K562 (cell line): ENCODE data around the gene NEK2. TPM values are rescaled to one million over a fixed set of nuclear protein-coding genes. Genes with fewer than 3 reads are reported as not detected.

Experiments
- ATAC-seq: fragments of 200-7000 bp; cut with Tn5 transposase; 3 replicates; pipeline ENCODE4 v1.9.1; 2020; ENCODE audit warnings: moderate library complexity
- BruUV-seq: library from RNA; stranded (reverse); fragments of 400-500 nt; replicated peaks from 2 replicates; lab custom pipeline; 2021; lab: Mats Ljungman, UMichigan
- CTCF ChIA-PET: fragments of 300-600 bp; formaldehyde crosslinking; extraction: SDS; loops from one replicate; lab custom pipeline; 2021; ENCODE audit warnings: low intra/inter-chr PET ratio; lab: Yijun Ruan, JAX
- POLR2A ChIA-PET: fragments of 300-600, 350-650 bp; sonication (Branson Sonifier 250); formaldehyde crosslinking; extraction: SDS; loops from one replicate; lab custom pipeline; 2021; ENCODE audit warnings: antibody characterized with exemption, inconsistent platforms; lab: Yijun Ruan, JAX
- DNase-seq, 4 experiments: peaks; one replicate each; pipeline versions ENCODE4 v3.0.0 to v3.0.0-alpha.2; 2011 to 2018; ENCODE audit warnings: low spot score in 3 of 4, mixed read lengths in 3 of 4; ENCODE audit errors: extremely low read depth in 1 of 4
- FAIRE-seq: peaks from 2 replicates; lab custom pipeline; 2011; peaks lifted over from hg19 to GRCh38; lab: Jason Lieb, UNC
- H2AFZ ChIP-seq: 2 replicates; pipeline ENCODE4 v1.6.0; 2011; ENCODE audit warnings: low read depth, low read length, control low read depth, inconsistent platforms
- H3K27ac ChIP-seq: fragments of 200-600 bp; 3 replicates; pipeline ENCODE4 v1.8.0; 2011; ENCODE audit warnings: low read depth, mild to moderate bottlenecking, control low read depth, inconsistent platforms, low read length, moderate library complexity, mixed read lengths; ENCODE audit errors: extremely low read depth
- H3K27me3 ChIP-seq, 2 experiments: fragments of 300-600 bp in 1 of 2; 2 replicates in 1 of 2; 3 replicates in 1 of 2; pipeline versions ENCODE4 v1.6.0 to v1.8.0; 2011; ENCODE audit warnings: inconsistent platforms in 2 of 2, low read length in 2 of 2, mild to moderate bottlenecking in 1 of 2, mixed read lengths in 1 of 2, moderate library complexity in 1 of 2; ENCODE audit not compliant: control insufficient read depth in 2 of 2, insufficient read depth in 2 of 2
- H3K36me3 ChIP-seq: fragments of 300-600 bp; 3 replicates; pipeline ENCODE4 v1.8.0; 2011; ENCODE audit warnings: mild to moderate bottlenecking, low read length, inconsistent platforms; ENCODE audit not compliant: control insufficient read depth, insufficient read depth
- H3K4me1 ChIP-seq, 2 experiments: fragments of 200-600 bp in 1 of 2; replicated peaks in 1 of 2; 2 replicates in 1 of 2; 3 replicates in 1 of 2; pipeline versions ENCODE4 v1.5.1 to v1.8.0; 2011; ENCODE audit warnings: inconsistent platforms in 2 of 2, low read length in 2 of 2, mild to moderate bottlenecking in 1 of 2, mixed read lengths in 1 of 2, moderate library complexity in 1 of 2; ENCODE audit not compliant: control insufficient read depth in 2 of 2, insufficient read depth in 2 of 2
- H3K4me2 ChIP-seq: 2 replicates; pipeline ENCODE4 v1.6.1; 2011; ENCODE audit warnings: low read length, control low read depth, inconsistent platforms, mixed read lengths; ENCODE audit not compliant: insufficient read depth
- H3K4me3 ChIP-seq: fragments of 200-600 bp; sonication (generic), shearing (Covaris generic); 2 replicates; pipeline ENCODE4 v1.5.1; 2016; ENCODE audit warnings: control low read depth, inconsistent platforms
- H3K79me2 ChIP-seq: fragments of 200-600 bp; 3 replicates; pipeline ENCODE4 v1.8.0; 2011; ENCODE audit warnings: low read length, inconsistent platforms; ENCODE audit not compliant: control insufficient read depth, insufficient read depth
- H3K9ac ChIP-seq, 2 experiments: 2 replicates each; pipeline versions ENCODE4 v1.6.0 to v1.6.1; 2011; ENCODE audit warnings: low read depth in 2 of 2, low read length in 2 of 2, control low read depth in 1 of 2, inconsistent platforms in 1 of 2, mild to moderate bottlenecking in 1 of 2, mixed read lengths in 1 of 2; ENCODE audit not compliant: insufficient read depth in 1 of 2
- H3K9me1 ChIP-seq: one replicate; pipeline ENCODE4 v1.6.0; 2011; ENCODE audit warnings: inconsistent platforms, mild to moderate bottlenecking, low read length, moderate library complexity; ENCODE audit not compliant: control insufficient read depth, insufficient read depth
- H3K9me3 ChIP-seq: replicated peaks from 2 replicates; pipeline ENCODE4 v1.5.1; 2011; ENCODE audit warnings: low read depth, low read length, inconsistent platforms; ENCODE audit not compliant: control insufficient read depth, insufficient read depth
- H4K20me1 ChIP-seq: replicated peaks from 2 replicates; pipeline ENCODE4 v1.6.1; 2011; ENCODE audit warnings: low read length, inconsistent platforms, mixed read lengths; ENCODE audit not compliant: control insufficient read depth, insufficient read depth
- ARID1B ChIP-seq: fragments of 450-650 bp; IDR thresholded peaks from 2 replicates; pipeline ENCODE4 v1.6.1; 2016; ENCODE audit warnings: antibody characterized with exemption, mild to moderate bottlenecking, inconsistent platforms
- CEBPG ChIP-seq, 3 experiments: fragments of 200-800 bp in 1 of 3; sonication (Bioruptor generic) in 1 of 3; sonication (generic) in 1 of 3; formaldehyde crosslinking in 1 of 3; IDR thresholded peaks in 2 of 3; conservative IDR thresholded peaks in 1 of 3; 2 replicates each; pipeline versions ENCODE4 v1.6.1 to v1.8.0; 2016 to 2022; ENCODE audit warnings: missing compliant biosample characterization in 2 of 3, missing genetic modification characterization in 2 of 3, mild to moderate bottlenecking in 1 of 3, missing genetic modification reagents in 1 of 3
- FOXK1 ChIP-seq: sonication (generic); formaldehyde crosslinking; IDR thresholded peaks from 2 replicates; pipeline ENCODE4 v1.8.0; 2022; ENCODE audit warnings: missing genetic modification reagents, mild to moderate bottlenecking, borderline replicate concordance
- HDAC1 ChIP-seq, 2 experiments: fragments of 450-650 bp; IDR thresholded peaks; 2 replicates each; pipeline ENCODE4 v1.6.1; 2016 to 2017; ENCODE audit warnings: inconsistent platforms in 1 of 2, mild to moderate bottlenecking in 1 of 2, moderate library complexity in 1 of 2
- HDGF ChIP-seq: fragments of 450-650 bp; IDR thresholded peaks from 2 replicates; pipeline ENCODE4 v1.6.1; 2016
- KLF1 ChIP-seq: fragments of 450-650 bp; IDR thresholded peaks from 2 replicates; pipeline ENCODE4 v1.6.1; 2016; ENCODE audit warnings: missing genetic modification characterization, missing compliant biosample characterization
- LARP7 ChIP-seq: fragments of 450-650 bp; IDR thresholded peaks from 2 replicates; pipeline ENCODE4 v1.6.1; 2016
- MCM3 ChIP-seq: fragments of 450-650 bp; IDR thresholded peaks from 2 replicates; pipeline ENCODE4 v1.6.1; 2016
- PHB2 ChIP-seq: fragments of 450-650 bp; IDR thresholded peaks from 2 replicates; pipeline ENCODE4 v1.6.1; 2017; ENCODE audit warnings: low read depth
- THRAP3 ChIP-seq: fragments of 450-650 bp; IDR thresholded peaks from 2 replicates; pipeline ENCODE4 v1.6.1; 2016; ENCODE audit warnings: mild to moderate bottlenecking, inconsistent platforms, borderline replicate concordance
- ZNF583 ChIP-seq: fragments of 250-450 bp; sonication (Bioruptor Pico); IDR thresholded peaks from 2 replicates; pipeline ENCODE4 v1.4.0; 2020
- ZNF75A ChIP-seq: fragments of 450-650 bp; formaldehyde crosslinking; IDR thresholded peaks from 2 replicates; pipeline ENCODE4 v1.4.0; 2020; ENCODE audit warnings: mild to moderate bottlenecking
- WGBS: fragments of 100-300 bp; shearing (Covaris generic); methylation state at CpG from one replicate; pipeline ENCODE4 v1.1.6; 2016; ENCODE audit warnings: low coverage, mixed read lengths; ENCODE audit not compliant: insufficient coverage; ENCODE audit errors: missing lambda C conversion rate; 5-methylcytosine and 5-hydroxymethylcytosine counted together
- in situ Hi-C: fragments of 300-500 bp; cut with MboI; formaldehyde crosslinking; loops from 4 replicates; pipeline ENCODE4 v1.15.0; 2018; ENCODE audit warnings: inconsistent platforms, mixed read lengths
- intact Hi-C: fragments of 100-400 bp; cut with micrococcal nuclease; formaldehyde crosslinking; loops from 2 replicates; pipeline ENCODE4 v1.14.2; 2022
- polyA plus RNA-seq, 8 experiments: library from polyadenylated mRNA; depleted of rRNA in 4 of 8; stranded (reverse) in 5 of 8; unstranded in 3 of 8; fragments of >200 nt; fragmentation: Nextera tagmentation in 2 of 8; fragmentation: Illumina TruSeq in 1 of 8; extraction: Ambion mirVana in 2 of 8; extraction: Trizol in 1 of 8; gene quantifications; 2 replicates each; pipeline versions ENCODE4 v1.2.1 to v1.2.3, GENCODE V29; 2011 to 2014; ENCODE audit warnings: inconsistent platforms in 1 of 8, missing spikeins in 1 of 8
- total RNA-seq, 7 experiments: library from RNA; depleted of rRNA in 6 of 7; stranded (reverse); fragments of >200 nt in 6 of 7; fragmentation: Illumina TruSeq in 2 of 7; extraction: Trizol in 2 of 7; gene quantifications; 2 replicates each; pipeline versions ENCODE4 v1.2.1 to v1.2.3, GENCODE V29; 2011 to 2021; ENCODE audit warnings: low replicate concordance in 1 of 7
- TF ChIP-seq, protein P1 (sequence below): fragments of 450-650 bp; IDR thresholded peaks from 2 replicates; pipeline ENCODE4 v1.6.1; 2016; ENCODE audit warnings: antibody characterized with exemption
- TF ChIP-seq, protein P2 (sequence below), 2 experiments: fragments of 200-800 bp in 1 of 2; sonication (Bioruptor generic) in 1 of 2; sonication (generic) in 1 of 2; formaldehyde crosslinking in 1 of 2; IDR thresholded peaks in 1 of 2; conservative IDR thresholded peaks in 1 of 2; 2 replicates each; pipeline versions ENCODE4 v1.5.0 to v1.6.1; 2016 to 2020; ENCODE audit warnings: missing compliant biosample characterization in 1 of 2, missing genetic modification characterization in 1 of 2, missing genetic modification reagents in 1 of 2
- TF ChIP-seq, protein P3 (sequence below): IDR thresholded peaks from 2 replicates; pipeline ENCODE4 v1.6.1; 2016; ENCODE audit warnings: missing genetic modification characterization, missing compliant biosample characterization
- TF ChIP-seq, protein P4 (sequence below): fragments of 450-650 bp; formaldehyde crosslinking; IDR thresholded peaks from 2 replicates; pipeline ENCODE4 v1.4.0; 2022; ENCODE audit warnings: missing genetic modification characterization

The NEK2 gene
- total and polyA plus RNA-seq, 9 of the 15 experiments (the other 6 are each of a cell fraction or from before 2014, with no cell fraction given): 30.0 to 74.7 (median 66.4) TPM

DNA sequence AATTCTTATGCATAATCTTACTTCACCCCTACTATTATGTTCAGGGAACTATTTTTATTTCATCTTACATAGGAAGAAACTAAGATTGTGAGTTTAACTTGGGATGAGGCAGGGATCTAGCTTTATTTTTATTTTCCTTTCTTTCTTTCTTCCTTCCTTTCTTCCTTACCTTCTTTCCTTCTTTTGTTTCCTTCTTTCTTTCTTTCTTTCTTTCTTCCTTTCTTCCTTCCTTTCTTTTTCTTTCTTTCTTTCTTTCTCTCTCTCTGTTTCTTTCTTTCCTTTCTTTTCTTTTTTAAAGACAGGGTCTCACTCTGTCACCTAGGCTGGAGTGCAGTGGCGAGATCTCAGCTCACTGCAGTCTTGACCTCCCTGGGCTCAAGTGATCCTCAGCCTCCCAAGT, 28.9 kb downstream of the NEK2 start:
- no peak overlapping the region for H3K4me2 ChIP-seq
- H3K9ac ChIP-seq: no peak overlapping the region
- no peak for FAIRE-seq
- H3K79me2 ChIP-seq: no peaks in the 10 kb centered on the region
- peaks cover 10 to 13% of the 10 kb centered on the region in 2 experiments; a peak in 4 of 5 replicates for H3K4me1 ChIP-seq
- WGBS: 54% methylated on average over 1 of the region's 1 CpG
- BruUV-seq: no TSS peak
- H3K9me3 ChIP-seq: no peaks in the 10 kb centered on the region
- H3K9me1 ChIP-seq: no peaks in the 10 kb centered on the region
- POLR2A ChIA-PET: interaction anchor here (0.9 kb wide), 1 partner anchor 13 kb away, joined by 5 read pairs; no protein-coding TSS in a partner anchor
- H3K36me3 ChIP-seq: no peaks in the 10 kb centered on the region
- H3K4me3 ChIP-seq: no peak overlapping the region
- ATAC-seq: no peak
- intact Hi-C loops (no loop called here), in situ Hi-C loops (no loop called here)
- CTCF ChIA-PET: interaction anchor here (0.6 kb wide), 1 partner anchor 103 kb away, joined by 6 read pairs; no protein-coding TSS in a partner anchor
- no peaks in the 10 kb centered on the region for H4K20me1 ChIP-seq
- no peaks in the 10 kb centered on the region for H3K27me3 ChIP-seq
- DNase-seq: no peak
- no peak overlapping the region for H2AFZ ChIP-seq
- no peak overlapping the region for H3K27ac ChIP-seq
- TF ChIP-seq ZNF75A: no peak
- no peak for TF ChIP-seq CEBPG (CRISPR knock-in tag; IDR thresholded peaks at IDR 0.05)
- no peak for TF ChIP-seq CEBPG (tag; conservative IDR thresholded peaks at IDR 0.05 in 1 of 2, IDR thresholded peaks at IDR 0.05 in 1 of 2)
- 0 out of 2 replicates have a peak, but pooled peaks have one; percentile 13 for TF ChIP-seq MCM3
- no peak for TF ChIP-seq ZNF583 (CRISPR knock-in tag)
- TF ChIP-seq PHB2: 0 out of 2 replicates have a peak, but pooled peaks have one; percentile 19
- no peak for TF ChIP-seq KLF1 (tag)
- TF ChIP-seq, protein P1, sequence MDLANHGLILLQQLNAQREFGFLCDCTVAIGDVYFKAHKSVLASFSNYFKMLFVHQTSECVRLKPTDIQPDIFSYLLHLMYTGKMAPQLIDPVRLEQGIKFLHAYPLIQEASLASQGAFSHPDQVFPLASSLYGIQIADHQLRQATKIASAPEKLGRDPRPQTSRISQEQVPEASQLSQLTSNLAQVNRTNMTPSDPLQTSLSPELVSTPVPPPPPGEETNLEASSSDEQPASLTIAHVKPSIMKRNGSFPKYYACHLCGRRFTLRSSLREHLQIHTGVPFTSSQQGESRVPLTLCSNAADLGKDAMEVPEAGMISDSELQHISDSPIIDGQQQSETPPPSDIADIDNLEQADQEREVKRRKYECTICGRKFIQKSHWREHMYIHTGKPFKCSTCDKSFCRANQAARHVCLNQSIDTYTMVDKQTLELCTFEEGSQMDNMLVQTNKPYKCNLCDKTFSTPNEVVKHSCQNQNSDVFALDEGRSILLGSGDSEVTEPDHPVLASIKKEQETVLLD: 0 out of 2 replicates have a peak, but pooled peaks have one; percentile 42
- no peak for TF ChIP-seq HDGF
- 0 out of 2 replicates have a peak, but pooled peaks have one; percentile 51 for TF ChIP-seq LARP7
- TF ChIP-seq, protein P2, sequence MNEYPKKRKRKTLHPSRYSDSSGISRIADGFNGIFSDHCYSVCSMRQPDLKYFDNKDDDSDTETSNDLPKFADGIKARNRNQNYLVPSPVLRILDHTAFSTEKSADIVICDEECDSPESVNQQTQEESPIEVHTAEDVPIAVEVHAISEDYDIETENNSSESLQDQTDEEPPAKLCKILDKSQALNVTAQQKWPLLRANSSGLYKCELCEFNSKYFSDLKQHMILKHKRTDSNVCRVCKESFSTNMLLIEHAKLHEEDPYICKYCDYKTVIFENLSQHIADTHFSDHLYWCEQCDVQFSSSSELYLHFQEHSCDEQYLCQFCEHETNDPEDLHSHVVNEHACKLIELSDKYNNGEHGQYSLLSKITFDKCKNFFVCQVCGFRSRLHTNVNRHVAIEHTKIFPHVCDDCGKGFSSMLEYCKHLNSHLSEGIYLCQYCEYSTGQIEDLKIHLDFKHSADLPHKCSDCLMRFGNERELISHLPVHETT (CRISPR knock-in tag; conservative IDR thresholded peaks at IDR 0.05 in 1 of 2, IDR thresholded peaks at IDR 0.05 in 1 of 2): no peak
- peak; percentile 14; the same call in 1 of the 2 replicates for TF ChIP-seq ARID1B
- no peak for TF ChIP-seq FOXK1 (CRISPR knock-in tag)
- TF ChIP-seq, protein P3, sequence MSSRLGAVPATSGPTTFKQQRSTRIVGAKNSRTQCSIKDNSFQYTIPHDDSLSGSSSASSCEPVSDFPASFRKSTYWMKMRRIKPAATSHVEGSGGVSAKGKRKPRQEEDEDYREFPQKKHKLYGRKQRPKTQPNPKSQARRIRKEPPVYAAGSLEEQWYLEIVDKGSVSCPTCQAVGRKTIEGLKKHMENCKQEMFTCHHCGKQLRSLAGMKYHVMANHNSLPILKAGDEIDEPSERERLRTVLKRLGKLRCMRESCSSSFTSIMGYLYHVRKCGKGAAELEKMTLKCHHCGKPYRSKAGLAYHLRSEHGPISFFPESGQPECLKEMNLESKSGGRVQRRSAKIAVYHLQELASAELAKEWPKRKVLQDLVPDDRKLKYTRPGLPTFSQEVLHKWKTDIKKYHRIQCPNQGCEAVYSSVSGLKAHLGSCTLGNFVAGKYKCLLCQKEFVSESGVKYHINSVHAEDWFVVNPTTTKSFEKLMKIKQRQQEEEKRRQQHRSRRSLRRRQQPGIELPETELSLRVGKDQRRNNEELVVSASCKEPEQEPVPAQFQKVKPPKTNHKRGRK (tag): peak; percentile 91
- 0 out of 2 replicates have a peak, but pooled peaks have one; percentile 69 for TF ChIP-seq THRAP3
- TF ChIP-seq, protein P4, sequence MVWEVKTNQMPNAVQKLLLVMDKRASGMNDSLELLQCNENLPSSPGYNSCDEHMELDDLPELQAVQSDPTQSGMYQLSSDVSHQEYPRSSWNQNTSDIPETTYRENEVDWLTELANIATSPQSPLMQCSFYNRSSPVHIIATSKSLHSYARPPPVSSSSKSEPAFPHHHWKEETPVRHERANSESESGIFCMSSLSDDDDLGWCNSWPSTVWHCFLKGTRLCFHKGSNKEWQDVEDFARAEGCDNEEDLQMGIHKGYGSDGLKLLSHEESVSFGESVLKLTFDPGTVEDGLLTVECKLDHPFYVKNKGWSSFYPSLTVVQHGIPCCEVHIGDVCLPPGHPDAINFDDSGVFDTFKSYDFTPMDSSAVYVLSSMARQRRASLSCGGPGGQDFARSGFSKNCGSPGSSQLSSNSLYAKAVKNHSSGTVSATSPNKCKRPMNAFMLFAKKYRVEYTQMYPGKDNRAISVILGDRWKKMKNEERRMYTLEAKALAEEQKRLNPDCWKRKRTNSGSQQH (CRISPR knock-in tag): peak; percentile 42; the same call in 1 of the 2 replicates
- peak; percentile 21 to 43; a peak in 1 of 4 replicates for TF ChIP-seq HDAC1 (IDR thresholded peaks at IDR 0.05)
